ENCODE data around the gene ARHGAP18.

The ARHGAP18 gene

GRCh38 chr6:129544892-129545612 is 164.9 kb downstream of the ARHGAP18 start:
- H3K4me1 ChIP-seq (ENCODE audit: low read length): no peaks in the 10 kb centered on the region
- no peaks in the 10 kb centered on the region for H3F3A ChIP-seq (ENCODE audit: insufficient read depth, low read length)
- no peaks in the 10 kb centered on the region for H3K36me3 ChIP-seq (replicated peaks; ENCODE audit: insufficient read depth, low read length)

GRCh38 chr6:129543981-129544380 is 166.0 kb downstream of the ARHGAP18 start:
- Histone ChIP-seq H3K9me2 (replicated peaks; ENCODE audit: insufficient read depth, low read length) (no peaks in the 10 kb centered on the region), H4K20me1 (ENCODE audit: insufficient read depth, low read length) (no peaks in the 10 kb centered on the region), H3K4me3 (ENCODE audit: low read length) (no peak overlapping the region), H3F3A (ENCODE audit: insufficient read depth, low read length) (no peaks in the 10 kb centered on the region), H3K4me2 (ENCODE audit: low read depth, low read length) (no peak overlapping the region), H3K9ac (ENCODE audit: low read length) (no peak overlapping the region), H3K4me1 (ENCODE audit: low read length) (no peaks in the 10 kb centered on the region), H3K9me3 (replicated peaks; ENCODE audit: insufficient read depth, low read length) (no peaks in the 10 kb centered on the region), H3K27ac (ENCODE audit: low read length) (no peak overlapping the region), H3K36me3 (replicated peaks; ENCODE audit: insufficient read depth, low read length) (no peaks in the 10 kb centered on the region), H2AFZ (ENCODE audit: low read length) (no peak overlapping the region), H3K27me3 (replicated peaks; ENCODE audit: insufficient read depth, low read length) (no peaks in the 10 kb centered on the region), H3K79me2 (ENCODE audit: low read length) (no peaks in the 10 kb centered on the region)
- TF ChIP-seq EZH2 (optimal IDR thresholded peaks at IDR 0.05; ENCODE audit: low read depth, low read length) (no peak), EZH2phosphoT487 (IDR thresholded peaks at IDR 0.05; ENCODE audit: low read length) (no peak), CTCF (IDR thresholded peaks at IDR 0.05; ENCODE audit: low read length) (no peak)
- no peak for DNase-seq

More at GRCh38 chr6:129544892-129545612, 164.9 kb downstream of the ARHGAP18 start:
- Histone ChIP-seq H3K9ac (ENCODE audit: low read length) (no peak overlapping the region), H3K79me2 (ENCODE audit: low read length) (no peaks in the 10 kb centered on the region), H3K27me3 (replicated peaks; ENCODE audit: insufficient read depth, low read length) (no peaks in the 10 kb centered on the region), H3K4me3 (ENCODE audit: low read length) (no peak overlapping the region), H3K27ac (ENCODE audit: low read length) (no peak overlapping the region), H3K9me3 (replicated peaks; ENCODE audit: insufficient read depth, low read length) (no peaks in the 10 kb centered on the region), H2AFZ (ENCODE audit: low read length) (no peak overlapping the region), H4K20me1 (ENCODE audit: insufficient read depth, low read length) (no peaks in the 10 kb centered on the region), H3K4me2 (ENCODE audit: low read depth, low read length) (no peak overlapping the region), H3K9me2 (replicated peaks; ENCODE audit: insufficient read depth, low read length) (no peaks in the 10 kb centered on the region)
- no peak for TF ChIP-seq CTCF (IDR thresholded peaks at IDR 0.05; ENCODE audit: low read length)
- TF ChIP-seq EZH2phosphoT487 (IDR thresholded peaks at IDR 0.05; ENCODE audit: low read length): no peak
- TF ChIP-seq EZH2 (optimal IDR thresholded peaks at IDR 0.05; ENCODE audit: low read depth, low read length): no peak
- DNase-seq: no peak

- Histone ChIP-seq H3F3A (ENCODE audit: insufficient read depth, low read length) (no peaks in the 10 kb centered on the region), H3K9ac (ENCODE audit: low read length) (no peak overlapping the region), H3K4me3 (ENCODE audit: low read length) (no peak overlapping the region), H3K4me1 (ENCODE audit: low read length) (no peaks in the 10 kb centered on the region), H2AFZ (ENCODE audit: low read length) (no peak overlapping the region), H3K9me3 (replicated peaks; ENCODE audit: insufficient read depth, low read length) (no peaks in the 10 kb centered on the region), H3K36me3 (replicated peaks; ENCODE audit: insufficient read depth, low read length) (no peaks in the 10 kb centered on the region), H3K27me3 (replicated peaks; ENCODE audit: insufficient read depth, low read length) (no peaks in the 10 kb centered on the region), H3K79me2 (ENCODE audit: low read length) (no peaks in the 10 kb centered on the region), H3K9me2 (replicated peaks; ENCODE audit: insufficient read depth, low read length) (no peaks in the 10 kb centered on the region), H3K27ac (ENCODE audit: low read length) (no peak overlapping the region), H3K4me2 (ENCODE audit: low read depth, low read length) (no peak overlapping the region), H4K20me1 (ENCODE audit: insufficient read depth, low read length) (no peaks in the 10 kb centered on the region)
- no peak for DNase-seq
- TF ChIP-seq EZH2phosphoT487 (IDR thresholded peaks at IDR 0.05; ENCODE audit: low read length): no peak
- no peak for TF ChIP-seq CTCF (IDR thresholded peaks at IDR 0.05; ENCODE audit: low read length)
- no peak for TF ChIP-seq EZH2 (optimal IDR thresholded peaks at IDR 0.05; ENCODE audit: low read depth, low read length)
Observed at GRCh38 chr6:129542705-129543104, 167.3 kb downstream of the ARHGAP18 start.
